Trophoblast cell (in vitro differentiated cells and primary cell): ENCODE data around the gene ITPR1.

Experiments
- DNase-seq, 2 donors: peaks; one replicate each; pipeline ENCODE4 v3.0.0-alpha.2; 2016
- H2AFZ ChIP-seq: 2 replicates; pipeline ENCODE4 v1.6.1; 2013; ENCODE audit warnings: low read length, moderate library complexity, mild to moderate bottlenecking; ENCODE audit not compliant: insufficient read depth, poor library complexity
- H2AK5ac ChIP-seq: 2 replicates; pipeline ENCODE4 v1.6.1; 2013; ENCODE audit warnings: mild to moderate bottlenecking, low read length
- H2BK120ac ChIP-seq: 2 replicates; pipeline ENCODE4 v1.6.1; 2013; ENCODE audit warnings: low read length, mild to moderate bottlenecking, moderate library complexity; ENCODE audit not compliant: insufficient read depth, poor library complexity
- H2BK12ac ChIP-seq: 2 replicates; pipeline ENCODE4 v1.6.1; 2013; ENCODE audit warnings: mild to moderate bottlenecking, low read length, moderate library complexity
- H2BK5ac ChIP-seq: 2 replicates; pipeline ENCODE4 v1.6.1; 2013; ENCODE audit warnings: low read length, low read depth, moderate library complexity, mild to moderate bottlenecking; ENCODE audit not compliant: poor library complexity
- H3K14ac ChIP-seq: 2 replicates; pipeline ENCODE4 v1.6.1; 2013; ENCODE audit warnings: mild to moderate bottlenecking, low read length
- H3K18ac ChIP-seq: 2 replicates; pipeline ENCODE4 v1.6.1; 2013; ENCODE audit warnings: mild to moderate bottlenecking, low read length
- H3K23ac ChIP-seq: 2 replicates; pipeline ENCODE4 v1.6.1; 2013; ENCODE audit warnings: low read length
- H3K27ac ChIP-seq: 2 replicates; pipeline ENCODE4 v1.5.1; 2013; ENCODE audit warnings: low read depth, mild to moderate bottlenecking, inconsistent platforms, low read length, moderate library complexity
- H3K27me3 ChIP-seq: 2 replicates; pipeline ENCODE4 v1.6.1; 2013; ENCODE audit warnings: inconsistent platforms, mild to moderate bottlenecking, low read length, moderate library complexity; ENCODE audit not compliant: insufficient read depth
- H3K36me3 ChIP-seq, 2 experiments: 1 replicate in 1 of 2; 2 replicates in 1 of 2; pipeline ENCODE4 v1.6.1; 2013; ENCODE audit warnings: low read length in 2 of 2, mild to moderate bottlenecking in 2 of 2, moderate library complexity in 1 of 2; ENCODE audit not compliant: insufficient read depth in 2 of 2, control insufficient read depth in 1 of 2
- H3K4ac ChIP-seq: 2 replicates; pipeline ENCODE4 v1.6.1; 2013; ENCODE audit warnings: low read depth, mild to moderate bottlenecking, low read length, moderate library complexity
- H3K4me1 ChIP-seq, 2 experiments: 1 replicate in 1 of 2; 2 replicates in 1 of 2; pipeline ENCODE4 v1.6.1; 2013; ENCODE audit warnings: low read length in 2 of 2, mild to moderate bottlenecking in 2 of 2, moderate library complexity in 1 of 2; ENCODE audit not compliant: insufficient read depth in 2 of 2, control insufficient read depth in 1 of 2
- H3K4me2 ChIP-seq: 2 replicates; pipeline ENCODE4 v1.6.1; 2013; ENCODE audit warnings: inconsistent platforms, mild to moderate bottlenecking, low read length, moderate library complexity
- H3K4me3 ChIP-seq: 2 replicates; pipeline ENCODE4 v1.5.1; 2013; ENCODE audit warnings: mild to moderate bottlenecking, low read depth, low read length, inconsistent platforms
- H3K79me1 ChIP-seq: one replicate; pipeline ENCODE4 v1.6.1; 2013; ENCODE audit warnings: low read length
- H3K79me2 ChIP-seq: 2 replicates; pipeline ENCODE4 v1.6.1; 2013; ENCODE audit warnings: low read length, mild to moderate bottlenecking; ENCODE audit not compliant: control insufficient read depth, insufficient read depth, poor library complexity
- H3K9ac ChIP-seq: 2 replicates; pipeline ENCODE4 v1.6.1; 2013; ENCODE audit warnings: mild to moderate bottlenecking, low read length
- H3K9me3 ChIP-seq: 2 replicates; pipeline ENCODE4 v1.6.1; 2013; ENCODE audit warnings: low read depth, mild to moderate bottlenecking, control low read depth, inconsistent platforms, low read length; ENCODE audit not compliant: insufficient read depth
- H4K12ac ChIP-seq: 2 replicates; pipeline ENCODE4 v1.6.1; 2013; ENCODE audit warnings: low read depth, mild to moderate bottlenecking, low read length, moderate library complexity
- H4K8ac ChIP-seq: 2 replicates; pipeline ENCODE4 v1.6.1; 2013; ENCODE audit warnings: low read depth, mild to moderate bottlenecking, low read length, moderate library complexity
- H4K91ac ChIP-seq: one replicate; pipeline ENCODE4 v1.6.1; 2013; ENCODE audit warnings: low read depth, mild to moderate bottlenecking, low read length, moderate library complexity
- WGBS: extraction: QIAGEN DNeasy Blood & Tissue Kit; methylation state at CpG from one replicate; pipeline ENCODE4 v1.1.7; 2013; ENCODE audit warnings: missing lambda C conversion rate; ENCODE audit not compliant: insufficient read length, insufficient coverage; ENCODE audit errors: extremely low coverage; 5-methylcytosine and 5-hydroxymethylcytosine counted together

Gene ITPR1

GRCh38 chr3:4853749-4854140 is 360.6 kb downstream of the ITPR1 start:
- peak overlapping the region; percentile 6 for H3K4me2 ChIP-seq
- no peak overlapping the region for H3K9ac ChIP-seq
- no peak overlapping the region for H3K4me3 ChIP-seq
- peak overlapping the region; percentile 84 for H2BK12ac ChIP-seq
- peaks cover 23% of the 10 kb centered on the region for H3K79me1 ChIP-seq
- peak overlapping the region; percentile 95 for H2BK120ac ChIP-seq
- no peaks in the 10 kb centered on the region for H3K79me2 ChIP-seq
- peak overlapping the region; percentile 54 for H3K14ac ChIP-seq
- no peaks in the 10 kb centered on the region for H3K27me3 ChIP-seq
- H3K4ac ChIP-seq: peak overlapping the region; percentile 16
- H2BK5ac ChIP-seq: peak overlapping the region; percentile 83
- H3K18ac ChIP-seq: no peak overlapping the region
- H4K8ac ChIP-seq: peak overlapping the region; percentile 11
- peaks cover 8 to 23% of the 10 kb centered on the region in 2 experiments for H3K4me1 ChIP-seq
- H2AK5ac ChIP-seq: peak overlapping the region; percentile 11
- H3K9me3 ChIP-seq: peaks cover 1% of the 10 kb centered on the region
- H3K27ac ChIP-seq: peak overlapping the region; percentile 91
- H4K91ac ChIP-seq: peak overlapping the region; percentile 85
- no peak for DNase-seq
- no peaks in the 10 kb centered on the region for H3K36me3 ChIP-seq
- no peak overlapping the region for H3K23ac ChIP-seq
- no peak overlapping the region for H4K12ac ChIP-seq
- no peak overlapping the region for H2AFZ ChIP-seq

- H2AFZ ChIP-seq: peak overlapping the region; percentile 79
- H2BK5ac ChIP-seq: no peak overlapping the region
- peak overlapping the region; percentile 74 for H4K91ac ChIP-seq
- no peak overlapping the region for H3K4me3 ChIP-seq
- H3K27ac ChIP-seq: no peak overlapping the region
- H3K9me3 ChIP-seq: peaks cover 1% of the 10 kb centered on the region
- peak overlapping the region; percentile 56 for H3K18ac ChIP-seq
- peak overlapping the region; percentile 10 for H3K4ac ChIP-seq
- no peaks in the 10 kb centered on the region for H3K27me3 ChIP-seq
- no peak overlapping the region for H3K23ac ChIP-seq
- H3K36me3 ChIP-seq: no peaks in the 10 kb centered on the region
- H3K9ac ChIP-seq: no peak overlapping the region
- DNase-seq: no peak
- H4K12ac ChIP-seq: no peak overlapping the region
- peak overlapping the region; percentile 93 for H2BK120ac ChIP-seq
- peak overlapping the region; percentile 29 for H4K8ac ChIP-seq
- H3K4me1 ChIP-seq: peaks cover 8 to 23% of the 10 kb centered on the region in 2 experiments
- WGBS: no CpG with 5 or more reads among the region's 5 CpGs
- H3K79me2 ChIP-seq: no peaks in the 10 kb centered on the region
- H2BK12ac ChIP-seq: peak overlapping the region; percentile 69
- H3K79me1 ChIP-seq: peaks cover 21% of the 10 kb centered on the region
- peak overlapping the region; percentile 26 for H2AK5ac ChIP-seq
- H3K14ac ChIP-seq: peak overlapping the region; percentile 90
- H3K4me2 ChIP-seq: no peak overlapping the region
Measured at GRCh38 chr3:4855676-4856075, 362.5 kb downstream of the ITPR1 start.

- H2BK120ac ChIP-seq: no peak overlapping the region
- no peak overlapping the region for H3K4me2 ChIP-seq
- peak overlapping the region; percentile 18 for H2BK12ac ChIP-seq
- no peak overlapping the region for H3K23ac ChIP-seq
- no CpG with 5 or more reads among the region's 2 CpGs for WGBS
- no peaks in the 10 kb centered on the region for H3K79me2 ChIP-seq
- H2AFZ ChIP-seq: no peak overlapping the region
- no peak overlapping the region for H3K18ac ChIP-seq
- H3K9me3 ChIP-seq: peaks cover 1% of the 10 kb centered on the region
- no peak overlapping the region for H3K27ac ChIP-seq
- H3K79me1 ChIP-seq: peaks cover 20% of the 10 kb centered on the region
- H4K8ac ChIP-seq: no peak overlapping the region
- H3K4ac ChIP-seq: no peak overlapping the region
- H4K91ac ChIP-seq: no peak overlapping the region
- H3K14ac ChIP-seq: no peak overlapping the region
- H3K9ac ChIP-seq: no peak overlapping the region
- peaks cover 8 to 22% of the 10 kb centered on the region in 2 experiments for H3K4me1 ChIP-seq
- no peak overlapping the region for H4K12ac ChIP-seq
- DNase-seq: no peak
- no peak overlapping the region for H3K4me3 ChIP-seq
- H3K36me3 ChIP-seq: no peaks in the 10 kb centered on the region
- no peak overlapping the region for H2BK5ac ChIP-seq
- no peak overlapping the region for H2AK5ac ChIP-seq
- H3K27me3 ChIP-seq: no peaks in the 10 kb centered on the region
Measured at GRCh38 chr3:4856136-4856535, 363.0 kb downstream of the ITPR1 start.

GRCh38 chr3:4856564-4856963 is 363.4 kb downstream of the ITPR1 start:
- peak in 1 of 2 donors; percentile 48 for DNase-seq
- H3K36me3 ChIP-seq: no peaks in the 10 kb centered on the region
- no peak overlapping the region for H2BK5ac ChIP-seq
- H3K79me1 ChIP-seq: peaks cover 19% of the 10 kb centered on the region
- no peaks in the 10 kb centered on the region for H3K79me2 ChIP-seq
- no peak overlapping the region for H2BK12ac ChIP-seq
- H3K4me1 ChIP-seq: peaks cover 8 to 21% of the 10 kb centered on the region in 2 experiments
- H3K27me3 ChIP-seq: no peaks in the 10 kb centered on the region
- H4K12ac ChIP-seq: no peak overlapping the region
- H3K9me3 ChIP-seq: peaks cover 1% of the 10 kb centered on the region
- no peak overlapping the region for H2AFZ ChIP-seq
- no peak overlapping the region for H2AK5ac ChIP-seq
- no peak overlapping the region for H4K91ac ChIP-seq
- H4K8ac ChIP-seq: no peak overlapping the region
- WGBS: no CpG with 5 or more reads among the region's 4 CpGs
- no peak overlapping the region for H2BK120ac ChIP-seq
- H3K18ac ChIP-seq: no peak overlapping the region
- H3K4me3 ChIP-seq: no peak overlapping the region
- no peak overlapping the region for H3K27ac ChIP-seq
- H3K14ac ChIP-seq: no peak overlapping the region
- no peak overlapping the region for H3K9ac ChIP-seq
- H3K4me2 ChIP-seq: no peak overlapping the region
- no peak overlapping the region for H3K4ac ChIP-seq
- no peak overlapping the region for H3K23ac ChIP-seq
